Mucosa of rectum (tissue), 2 donors: ENCODE data around the gene IFI16.
"Not testable (repeated sequence)": the region's sequence is repeated elsewhere in the genome, so short reads cannot be mapped to it uniquely, and the experiment has no call there.

Source experiments
- H3K27ac ChIP-seq, 2 donors: one replicate each; pipeline ENCODE4 v1.7.0; 2013; ENCODE audit warnings: inconsistent platforms in 2 of 2, low read depth in 2 of 2, low read length in 2 of 2
- H3K27me3 ChIP-seq, 2 donors: one replicate each; pipeline ENCODE4 v1.7.0; 2013; ENCODE audit warnings: low read length in 2 of 2; ENCODE audit not compliant: control insufficient read depth in 2 of 2, insufficient read depth in 2 of 2
- H3K36me3 ChIP-seq, 2 donors: one replicate each; pipeline ENCODE4 v1.7.0; 2013; ENCODE audit warnings: low read length in 2 of 2; ENCODE audit not compliant: control insufficient read depth in 2 of 2, insufficient read depth in 2 of 2
- H3K4me1 ChIP-seq, 2 donors: one replicate each; pipeline ENCODE4 v1.7.0; 2013; ENCODE audit warnings: low read length in 2 of 2, mild to moderate bottlenecking in 1 of 2; ENCODE audit not compliant: control insufficient read depth in 2 of 2, insufficient read depth in 2 of 2
- H3K4me3 ChIP-seq, 2 donors: one replicate each; pipeline ENCODE4 v1.7.0; 2013; ENCODE audit warnings: low read length in 2 of 2
- H3K9ac ChIP-seq, 2 donors: one replicate each; pipeline ENCODE4 v1.7.0; 2013; ENCODE audit warnings: low read length in 2 of 2, low read depth in 1 of 2, mild to moderate bottlenecking in 1 of 2
- H3K9me3 ChIP-seq, 2 donors: one replicate each; pipeline ENCODE4 v1.7.0; 2013; ENCODE audit warnings: low read length in 2 of 2; ENCODE audit not compliant: control insufficient read depth in 2 of 2
- donor health status: healthy.
- donor health status: Normal muscosa, but diverticular disease.

The IFI16 gene

GRCh38 chr1:159089184-159089791 is 79.6 kb downstream of the IFI16 start:
- Histone ChIP-seq H3K9ac (no peak overlapping the region), H3K27ac (no peak overlapping the region), H3K36me3 (no peaks in the 10 kb centered on the region), H3K4me3 (no peak overlapping the region), H3K4me1 (no peaks in the 10 kb centered on the region), H3K9me3 (no peaks in the 10 kb centered on the region), H3K27me3 (no peaks in the 10 kb centered on the region)

GRCh38 chr1:159090286-159091179 is 80.8 kb downstream of the IFI16 start:
- Histone ChIP-seq H3K9me3 (no peaks in the 10 kb centered on the region), H3K4me1 (no peaks in the 10 kb centered on the region), H3K27me3 (no peaks in the 10 kb centered on the region), H3K9ac (no peak overlapping the region), H3K27ac (no peak overlapping the region), H3K36me3 (no peaks in the 10 kb centered on the region), H3K4me3 (no peak overlapping the region)

- Histone ChIP-seq H3K36me3 (no peaks in the 10 kb centered on the region), H3K9ac (no peak overlapping the region), H3K27ac (no peak overlapping the region), H3K27me3 (no peaks in the 10 kb centered on the region), H3K9me3 (no peaks in the 10 kb centered on the region), H3K4me1 (no peaks in the 10 kb centered on the region), H3K4me3 (no peak overlapping the region)
Measured at GRCh38 chr1:159091180-159091560, 81.5 kb downstream of the IFI16 start.

GRCh38 chr1:159091607-159092031 is 81.9 kb downstream of the IFI16 start:
- Histone ChIP-seq H3K9ac (no peak overlapping the region), H3K36me3 (no peaks in the 10 kb centered on the region), H3K9me3 (no peaks in the 10 kb centered on the region), H3K27ac (no peak overlapping the region), H3K4me3 (no peak overlapping the region), H3K27me3 (no peaks in the 10 kb centered on the region), H3K4me1 (no peaks in the 10 kb centered on the region)

- Histone ChIP-seq H3K4me1 (no peaks in the 10 kb centered on the region), H3K36me3 (no peaks in the 10 kb centered on the region), H3K4me3 (no peak overlapping the region), H3K27me3 (no peaks in the 10 kb centered on the region), H3K9ac (no peak overlapping the region), H3K9me3 (no peaks in the 10 kb centered on the region), H3K27ac (no peak overlapping the region)
Measured at GRCh38 chr1:159092036-159092760, 82.5 kb downstream of the IFI16 start.

- H3K4me1 ChIP-seq, result no peaks in the 10 kb centered on the region
- H3K27ac ChIP-seq, result no peak overlapping the region
- H3K4me3 ChIP-seq, result no peak overlapping the region
- H3K27me3 ChIP-seq, result peaks cover 0 to 3% of the 10 kb centered on the region in 2 donors
- no peaks in the 10 kb centered on the region for H3K36me3 ChIP-seq
- H3K9ac ChIP-seq, result no peak overlapping the region
- H3K9me3 ChIP-seq, result no peaks in the 10 kb centered on the region
Measured at GRCh38 chr1:159098596-159098995, 88.9 kb downstream of the IFI16 start.

GRCh38 chr1:159100589-159100988 is 90.9 kb downstream of the IFI16 start:
- no peaks in the 10 kb centered on the region for H3K36me3 ChIP-seq
- no peak overlapping the region for H3K27ac ChIP-seq
- no peak overlapping the region for H3K9ac ChIP-seq
- H3K9me3 ChIP-seq, result no peaks in the 10 kb centered on the region
- no peaks in the 10 kb centered on the region for H3K4me1 ChIP-seq
- H3K27me3 ChIP-seq, result peaks cover 0 to 3% of the 10 kb centered on the region in 2 donors
- H3K4me3 ChIP-seq, result no peak overlapping the region

- H3K9ac ChIP-seq, H3K36me3 ChIP-seq, H3K27me3 ChIP-seq, H3K27ac ChIP-seq, H3K4me3 ChIP-seq, H3K9me3 ChIP-seq, H3K4me1 ChIP-seq: not testable (repeated sequence)
Measured at GRCh38 chr1:159103021-159103420, 93.3 kb downstream of the IFI16 start.
